HG02938 (cell line): ENCODE results near the gene ATRIP.

Experiments used
- ATAC-seq: cut with Tn5 transposase; IDR thresholded peaks from one replicate; pipeline ENCODE4 v1.9.1; 2021; ENCODE audit warnings: mild to moderate bottlenecking, moderate library complexity; ENCODE audit not compliant: unreplicated experiment

ATRIP gene

GRCh38 chr3:48501196-48501595 lies 54.7 kb downstream of the ATRIP start:
- ATAC-seq, result no peak

DNA sequence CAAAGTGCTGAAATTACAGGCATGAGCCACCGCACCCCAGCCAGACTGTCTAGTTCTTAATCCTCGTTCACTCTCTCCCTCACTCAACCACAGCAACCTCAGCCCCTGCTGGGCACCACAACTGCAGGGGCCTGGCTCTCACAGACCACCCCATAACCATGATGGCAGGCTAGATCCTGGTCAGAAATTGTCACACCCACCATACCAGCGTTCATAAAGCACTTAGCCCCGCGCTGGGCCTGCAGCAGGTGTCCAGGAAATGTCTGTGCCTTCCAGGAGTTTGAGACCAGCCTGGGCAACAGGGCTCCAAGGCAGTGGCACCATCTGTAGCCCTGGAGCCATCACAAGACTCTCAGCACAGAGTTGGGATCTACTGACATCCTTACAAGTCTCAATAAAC lies 55.6 kb downstream of the ATRIP start:
- no peak for ATAC-seq

DNA sequence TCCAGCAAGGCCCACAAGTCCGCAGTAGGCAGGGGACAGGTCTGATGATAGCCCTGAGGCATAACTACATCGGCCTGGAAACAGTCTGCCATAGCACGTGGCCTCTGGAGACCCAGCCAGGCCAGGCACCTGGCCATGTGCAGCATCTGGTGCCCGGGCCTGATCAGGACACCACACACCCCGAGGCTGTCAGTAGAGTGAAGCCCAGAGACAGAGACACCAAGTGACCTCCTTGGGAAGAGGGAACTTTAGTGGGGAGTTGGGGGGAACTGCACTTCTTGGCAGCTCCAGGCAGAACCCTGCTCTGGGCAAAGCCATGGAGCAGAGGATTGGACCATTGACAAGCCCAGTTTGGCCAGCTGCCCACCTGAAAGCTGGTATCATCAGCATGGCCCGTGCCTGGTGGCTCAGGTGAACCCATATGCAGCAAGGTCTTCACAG lies 56.2 kb downstream of the ATRIP start:
- no peak for ATAC-seq

DNA sequence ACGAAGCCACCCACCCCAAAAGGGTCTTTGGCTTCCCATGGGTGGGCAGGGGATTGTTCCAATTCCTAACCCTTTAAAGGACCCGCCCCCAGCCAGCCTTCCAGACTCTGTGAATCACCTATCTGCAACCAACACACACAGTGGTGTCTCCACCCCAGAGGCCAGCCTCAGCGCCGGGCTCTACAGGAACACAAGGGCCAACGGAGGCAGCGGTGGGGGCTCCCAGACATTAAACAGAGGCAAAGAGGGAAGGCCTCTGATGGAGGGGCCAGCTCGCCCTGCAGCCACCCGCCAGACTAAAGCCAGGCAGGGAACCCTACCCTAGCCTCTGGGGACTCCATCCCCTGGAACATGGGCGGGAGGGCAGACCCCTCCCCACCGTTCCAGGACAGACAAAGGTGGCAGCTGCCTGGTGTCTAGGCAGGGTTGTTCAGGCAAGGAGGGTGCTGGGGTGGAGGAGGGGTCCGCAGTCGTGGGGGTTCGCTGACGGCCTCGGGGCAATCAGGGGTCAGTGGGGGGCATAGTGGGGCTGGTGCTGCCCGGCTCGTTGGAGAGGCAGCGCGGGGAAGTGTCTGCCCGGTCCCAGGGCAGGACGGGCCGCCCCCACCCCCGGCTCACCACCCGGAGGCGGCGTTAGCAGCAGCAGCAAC lies 57.0 kb downstream of the ATRIP start:
- no peak for ATAC-seq

- ATAC-seq, result no peak
These were observed 57.8 kb downstream of the ATRIP start, which contains the start of gene SHISA5 for GRCh38 chr3:48504051-48504946. SHISA5 (minus strand) TSS chr3:48504174; CDS start chr3:48504094, 80 bp downstream.

DNA sequence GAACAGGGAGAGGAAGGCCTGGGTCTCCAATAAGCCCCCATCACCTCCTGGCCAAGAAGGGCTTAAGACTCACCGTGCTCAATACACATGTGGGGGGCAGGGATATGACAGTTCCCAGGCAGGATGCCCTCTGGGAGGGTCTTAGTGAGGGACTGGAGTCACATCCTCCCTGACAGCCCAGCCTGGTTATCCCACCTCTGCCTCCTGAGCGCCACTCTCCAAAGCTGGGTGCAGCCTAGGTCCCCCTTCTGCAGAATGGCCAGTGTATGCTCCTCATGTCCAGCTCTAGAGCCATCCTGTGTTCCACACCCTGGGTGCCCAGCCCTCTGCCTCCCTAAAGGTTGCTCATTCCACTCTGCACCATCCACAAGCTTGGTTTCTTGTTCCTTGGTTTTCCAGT lies 58.6 kb downstream of the ATRIP start:
- no peak for ATAC-seq

DNA sequence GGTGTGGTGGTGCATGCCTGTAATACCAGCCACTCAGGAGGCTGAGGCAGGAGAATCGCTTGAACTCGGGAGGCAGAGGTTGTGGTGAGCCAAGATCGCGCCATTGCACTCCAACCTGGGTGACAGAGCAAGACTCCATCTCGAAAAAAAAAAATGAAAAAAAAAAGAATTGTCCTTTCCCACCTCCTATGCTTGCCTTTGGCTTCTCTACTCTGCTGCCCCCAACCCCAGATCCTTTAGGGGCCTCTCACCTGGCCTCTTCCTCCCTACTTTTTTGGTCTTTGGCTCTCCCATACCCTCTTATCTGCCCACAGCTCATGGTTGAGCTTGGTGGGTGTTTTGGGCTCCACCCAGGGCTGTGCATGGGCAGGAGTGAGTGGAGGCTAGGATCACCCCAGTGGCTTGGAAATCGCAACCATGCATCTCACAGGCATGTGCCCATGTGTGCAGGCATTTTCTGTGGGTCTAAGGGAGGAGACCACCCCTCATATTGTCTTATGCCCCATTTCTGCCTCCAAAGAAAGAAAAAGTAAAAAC lies 59.5 kb downstream of the ATRIP start:
- no peak for ATAC-seq

- ATAC-seq, result no peak
These were observed 60.9 kb downstream of the ATRIP start for GRCh38 chr3:48507256-48508061.

DNA sequence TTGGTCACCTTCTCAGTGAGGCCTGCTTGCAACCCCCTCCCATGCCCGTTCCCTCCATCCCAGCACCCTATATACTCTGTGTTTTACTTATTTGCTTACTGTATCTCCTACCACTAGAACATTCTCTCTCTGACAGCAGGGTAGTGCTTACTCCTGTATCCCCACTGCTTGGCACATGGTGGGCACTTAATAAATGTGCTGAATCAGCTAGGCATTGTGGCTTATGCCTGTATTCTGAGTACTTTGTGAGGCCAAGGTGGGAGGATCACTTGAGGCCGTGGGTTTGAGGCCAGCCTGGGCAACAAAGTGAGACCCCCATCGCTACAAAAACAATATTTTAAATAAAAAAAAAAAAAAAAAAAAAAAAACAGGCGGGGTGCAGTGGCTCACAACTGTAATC lies 65.0 kb downstream of the ATRIP start:
- ATAC-seq, result no peak

- no peak for ATAC-seq
These were observed 68.1 kb downstream of the ATRIP start for GRCh38 chr3:48514431-48515227.
